ENCODE data around the gene NANOS3. TPM values are rescaled to one million over a fixed set of nuclear protein-coding genes. Genes with fewer than 3 reads are reported as not detected.

NANOS3 gene
- total and polyA plus RNA-seq, 10 of the 15 experiments (the other 5 are each of a cell fraction or from before 2014, with no cell fraction given) = 0.31 to 1.7 (median 0.81) TPM

- no peak overlapping the region for H3K9ac ChIP-seq (ENCODE audit: control insufficient read depth, insufficient read depth, low read length)
- in situ Hi-C loops (cut with MboI) (loop anchor here (25.0 kb wide), 1 partner anchor 450 kb away; no protein-coding TSS in a partner anchor), intact Hi-C loops (cut with micrococcal nuclease; ENCODE audit: unreplicated experiment) (no loop called here)
- no peaks in the 10 kb centered on the region for H4K20me1 ChIP-seq (ENCODE audit: control insufficient read depth, insufficient read depth)
- H3K79me2 ChIP-seq (ENCODE audit: control insufficient read depth, insufficient read depth, low read length) = no peaks in the 10 kb centered on the region
- H3K27ac ChIP-seq (ENCODE audit: control insufficient read depth, insufficient read depth) = no peak overlapping the region
- H2AFZ ChIP-seq (ENCODE audit: control insufficient read depth, low read depth, low read length) = no peak overlapping the region
- no peak overlapping the region for H3K4me2 ChIP-seq (ENCODE audit: control insufficient read depth, insufficient read depth)
- H3K4me1 ChIP-seq (ENCODE audit: control insufficient read depth, insufficient read depth, low read length) = peaks cover 6% of the 10 kb centered on the region
- ATAC-seq = peak; percentile 36; the same call in 1 of the 3 replicates
- FAIRE-seq = no peak
- WGBS (ENCODE audit: insufficient coverage, insufficient replicate concordance, low lambda C conversion rate, missing lambda C conversion rate) = 38% methylated on average over 16 of the region's 16 CpGs
- ChIA-PET RAD21 (ENCODE audit: unreplicated experiment) (interaction anchor here (1.7 kb wide), 1 partner anchor 161 kb away, joined by 4 read pairs; no protein-coding TSS in a partner anchor), POLR2A (interaction anchor here (0.5 to 0.6 kb wide), 4 partner anchors 15 to 155 kb away, joined by 3 to 7 read pairs (median 4); no protein-coding TSS in a partner anchor), CTCF (interaction anchor here (0.6 to 2.3 kb wide), 7 partner anchors 16 to 244 kb away, joined by 3 to 8 read pairs (median 4); no protein-coding TSS in a partner anchor), SMC1A (ENCODE audit: uncharacterized antibody, unreplicated experiment) (no interaction called here)
- no peak overlapping the region for H3K4me3 ChIP-seq
- H3K36me3 ChIP-seq (ENCODE audit: control insufficient read depth in 2 of 2, insufficient read depth in 2 of 2, low read length in 1 of 2) = no peaks in the 10 kb centered on the region
- BruUV-seq (replicated peaks) = no TSS peak
- TF ChIP-seq LARP7 (IDR thresholded peaks at IDR 0.05) (no peak), NBN (IDR thresholded peaks at IDR 0.05) (no peak), YBX1 (IDR thresholded peaks at IDR 0.05) (no peak), YY1 (IDR thresholded peaks at IDR 0.05; ENCODE audit: low read depth, low read length) (no peak), MXI1 (IDR thresholded peaks at IDR 0.05; ENCODE audit: low read depth, low read length) (no peak)
- no peak for DNase-seq (ENCODE audit: low read depth, low spot score)
- no peaks in the 10 kb centered on the region for H3K9me3 ChIP-seq (replicated peaks; ENCODE audit: control insufficient read depth, insufficient read depth, low read length)
- H3K27me3 ChIP-seq (replicated peaks in 1 of 2; ENCODE audit: control insufficient read depth in 2 of 2, insufficient read depth in 2 of 2, low read length in 1 of 2) = no peaks in the 10 kb centered on the region
These were observed 10.1 kb downstream of the NANOS3 start for GRCh38 chr19:13887018-13887436.

GRCh38 chr19:13887517-13887916, 10.6 kb downstream of the NANOS3 start:
- ChIA-PET SMC1A (ENCODE audit: uncharacterized antibody, unreplicated experiment) (interaction anchor here (1.1 kb wide), 1 partner anchor 173 kb away, joined by 4 read pairs; no protein-coding TSS in a partner anchor), POLR2A (interaction anchor here (0.5 to 0.7 kb wide), 5 partner anchors 25 to 724 kb away, joined by 3 to 6 read pairs (median 3); no protein-coding TSS in a partner anchor), RAD21 (ENCODE audit: unreplicated experiment) (no interaction called here), CTCF (interaction anchor here (1.2 to 1.4 kb wide), 3 partner anchors 116 to 184 kb away, joined by 3 to 5 read pairs (median 4); no protein-coding TSS in a partner anchor)
- no peak overlapping the region for H2AFZ ChIP-seq (ENCODE audit: control insufficient read depth, low read depth, low read length)
- in situ Hi-C loops (cut with MboI) (loop anchor here (25.0 kb wide), 1 partner anchor 450 kb away; no protein-coding TSS in a partner anchor), intact Hi-C loops (cut with micrococcal nuclease; ENCODE audit: unreplicated experiment) (no loop called here)
- H3K36me3 ChIP-seq (ENCODE audit: control insufficient read depth in 2 of 2, insufficient read depth in 2 of 2, low read length in 1 of 2) = no peaks in the 10 kb centered on the region
- WGBS (ENCODE audit: insufficient coverage, insufficient replicate concordance, low lambda C conversion rate, missing lambda C conversion rate) = 20% methylated on average over 5 of the region's 5 CpGs
- peaks cover 1% of the 10 kb centered on the region for H3K4me1 ChIP-seq (ENCODE audit: control insufficient read depth, insufficient read depth, low read length)
- H3K9me3 ChIP-seq (replicated peaks; ENCODE audit: control insufficient read depth, insufficient read depth, low read length) = no peaks in the 10 kb centered on the region
- no peak overlapping the region for H3K4me3 ChIP-seq
- BruUV-seq (replicated peaks) = no TSS peak
- ATAC-seq = no peak
- H3K9ac ChIP-seq (ENCODE audit: control insufficient read depth, insufficient read depth, low read length) = no peak overlapping the region
- no peak for FAIRE-seq
- no peaks in the 10 kb centered on the region for H3K27me3 ChIP-seq (replicated peaks in 1 of 2; ENCODE audit: control insufficient read depth in 2 of 2, insufficient read depth in 2 of 2, low read length in 1 of 2)
- H3K79me2 ChIP-seq (ENCODE audit: control insufficient read depth, insufficient read depth, low read length) = no peaks in the 10 kb centered on the region
- no peak overlapping the region for H3K4me2 ChIP-seq (ENCODE audit: control insufficient read depth, insufficient read depth)
- H4K20me1 ChIP-seq (ENCODE audit: control insufficient read depth, insufficient read depth) = no peaks in the 10 kb centered on the region
- no peak for DNase-seq (ENCODE audit: low read depth, low spot score)
- no peak overlapping the region for H3K27ac ChIP-seq (ENCODE audit: control insufficient read depth, insufficient read depth)
- TF ChIP-seq BCL3 (IDR thresholded peaks at IDR 0.05; ENCODE audit: borderline replicate concordance, insufficient read depth, low read depth, low read length, poor library complexity, severe bottlenecking) (no peak), ZBTB33 (IDR thresholded peaks at IDR 0.05) (no peak), NR2F1 (conservative IDR thresholded peaks at IDR 0.05) (no peak), USF1 (IDR thresholded peaks at IDR 0.05; ENCODE audit: borderline replicate concordance, extremely low read length, insufficient read depth, low read depth, low read length) (no peak), TAF1 (IDR thresholded peaks at IDR 0.05; ENCODE audit: borderline replicate concordance, low read depth, low read length) (no peak), PML (IDR thresholded peaks at IDR 0.05; ENCODE audit: low read length) (no peak), ASH2L (IDR thresholded peaks at IDR 0.05; ENCODE audit: borderline replicate concordance, low read depth) (no peak), CEBPB (IDR thresholded peaks at IDR 0.05; ENCODE audit: borderline replicate concordance in 1 of 2, low read depth in 2 of 2, low read length in 2 of 2) (no peak), RCOR1 (conservative IDR thresholded peaks at IDR 0.05; ENCODE audit: low read depth, low read length) (no peak)
